Measurements from ENCODE around the gene BAD. TPM values are rescaled to one million over a fixed set of nuclear protein-coding genes. Genes with fewer than 3 reads are reported as not detected.
A peak's percentile ranks its signal among the peaks of the same experiment; 100 is the strongest.

Gene BAD
- total RNA-seq, 1 donor from 2014 or later = 40.0 TPM

- no peak for DNase-seq
Observed at GRCh38 chr11:64243236-64243854, 41.1 kb downstream of the BAD start.

- peak; percentile 58 for DNase-seq
Observed at GRCh38 chr11:64241491-64242374, 42.7 kb downstream of the BAD start.

GRCh38 chr11:64241241-64241490, 43.3 kb downstream of the BAD start:
- DNase-seq = peak; percentile 100

- peak; percentile 99 for DNase-seq
Observed at GRCh38 chr11:64240435-64241240, 43.8 kb downstream of the BAD start, which contains the start of gene FKBP2. Gene FKBP2 (plus strand): TSS chr11:64241095. CDS start chr11:64242388, 1,293 bp downstream.

- no peak for DNase-seq
Observed at GRCh38 chr11:64239662-64240434, 44.6 kb downstream of the BAD start.

GRCh38 chr11:64238999-64239398, 45.5 kb downstream of the BAD start:
- DNase-seq = no peak

- DNase-seq = no peak
Observed at GRCh38 chr11:64238076-64238475, 46.4 kb downstream of the BAD start.

GRCh38 chr11:64237484-64237951, 46.9 kb downstream of the BAD start:
- peak; percentile 56 for DNase-seq

- no peak for DNase-seq
Observed at GRCh38 chr11:64235437-64236161, 48.9 kb downstream of the BAD start.

- DNase-seq = peak; percentile 51
Observed at GRCh38 chr11:64234647-64235379, 49.7 kb downstream of the BAD start.

- DNase-seq = peak; percentile 84
Observed at GRCh38 chr11:64233913-64234586, 50.4 kb downstream of the BAD start, which contains the start of gene VEGFB. Gene VEGFB (plus strand): TSS chr11:64234584. CDS start chr11:64234834, 250 bp downstream.

- DNase-seq = no peak
Observed at GRCh38 chr11:64232967-64233315, 51.5 kb downstream of the BAD start.

GRCh38 chr11:64232182-64232966, 52.1 kb downstream of the BAD start:
- no peak for DNase-seq

- DNase-seq = no peak
Observed at GRCh38 chr11:64231546-64231945, 52.9 kb downstream of the BAD start.

- no peak for DNase-seq
Observed at GRCh38 chr11:64230985-64231365, 53.5 kb downstream of the BAD start.

- peak; percentile 98 for DNase-seq
Observed at GRCh38 chr11:64230171-64230984, 54.1 kb downstream of the BAD start, which contains the start of gene DNAJC4. Gene DNAJC4 (plus strand): TSS chr11:64230548. CDS start chr11:64230855, 307 bp downstream.

- no peak for DNase-seq
Observed at GRCh38 chr11:64229744-64230170, 54.7 kb downstream of the BAD start.
